ENCODE results near the gene PTER.

Gene PTER

DNA sequence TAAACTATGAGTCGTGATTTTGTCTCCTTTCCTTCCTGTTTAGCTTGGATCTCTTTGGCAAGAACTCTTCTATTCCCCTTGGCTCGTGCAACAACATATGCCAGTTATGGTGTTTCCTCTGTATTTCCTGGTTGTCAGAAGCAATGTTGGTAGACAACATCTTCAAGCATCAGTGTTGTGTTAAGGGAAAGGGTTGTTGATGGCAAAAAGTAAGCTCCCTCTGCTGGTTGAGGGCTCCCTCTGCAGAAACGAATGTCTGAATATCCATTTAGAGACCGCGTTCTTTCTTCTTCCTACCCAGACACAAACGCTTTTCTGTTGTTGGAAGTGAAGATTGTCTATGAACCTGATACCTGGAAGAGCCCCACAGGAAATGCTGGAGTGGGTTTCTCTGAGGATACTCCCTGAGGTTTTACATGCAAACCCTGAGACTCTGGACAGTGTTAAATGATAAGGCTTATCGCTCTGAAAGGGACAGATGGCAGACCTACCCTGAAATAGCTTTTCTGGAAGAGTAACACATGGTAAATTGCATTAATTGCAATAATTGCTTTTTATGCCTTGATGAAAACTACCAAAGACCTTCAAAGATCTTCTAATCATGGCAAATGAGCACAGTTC lies 108.4 kb downstream of the PTER start:
- peak; percentile 61 to 65 for DNase-seq (ENCODE audit: low read depth in 2 of 2)
- TF ChIP-seq, protein P1, sequence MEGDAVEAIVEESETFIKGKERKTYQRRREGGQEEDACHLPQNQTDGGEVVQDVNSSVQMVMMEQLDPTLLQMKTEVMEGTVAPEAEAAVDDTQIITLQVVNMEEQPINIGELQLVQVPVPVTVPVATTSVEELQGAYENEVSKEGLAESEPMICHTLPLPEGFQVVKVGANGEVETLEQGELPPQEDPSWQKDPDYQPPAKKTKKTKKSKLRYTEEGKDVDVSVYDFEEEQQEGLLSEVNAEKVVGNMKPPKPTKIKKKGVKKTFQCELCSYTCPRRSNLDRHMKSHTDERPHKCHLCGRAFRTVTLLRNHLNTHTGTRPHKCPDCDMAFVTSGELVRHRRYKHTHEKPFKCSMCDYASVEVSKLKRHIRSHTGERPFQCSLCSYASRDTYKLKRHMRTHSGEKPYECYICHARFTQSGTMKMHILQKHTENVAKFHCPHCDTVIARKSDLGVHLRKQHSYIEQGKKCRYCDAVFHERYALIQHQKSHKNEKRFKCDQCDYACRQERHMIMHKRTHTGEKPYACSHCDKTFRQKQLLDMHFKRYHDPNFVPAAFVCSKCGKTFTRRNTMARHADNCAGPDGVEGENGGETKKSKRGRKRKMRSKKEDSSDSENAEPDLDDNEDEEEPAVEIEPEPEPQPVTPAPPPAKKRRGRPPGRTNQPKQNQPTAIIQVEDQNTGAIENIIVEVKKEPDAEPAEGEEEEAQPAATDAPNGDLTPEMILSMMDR (IDR thresholded peaks at IDR 0.05; ENCODE audit: low read depth, low read length), result peak; percentile 86
- H3K4me3 ChIP-seq (replicated peaks in 1 of 2; ENCODE audit: low read depth in 2 of 2, low read length in 2 of 2), result no peak overlapping the region

DNA sequence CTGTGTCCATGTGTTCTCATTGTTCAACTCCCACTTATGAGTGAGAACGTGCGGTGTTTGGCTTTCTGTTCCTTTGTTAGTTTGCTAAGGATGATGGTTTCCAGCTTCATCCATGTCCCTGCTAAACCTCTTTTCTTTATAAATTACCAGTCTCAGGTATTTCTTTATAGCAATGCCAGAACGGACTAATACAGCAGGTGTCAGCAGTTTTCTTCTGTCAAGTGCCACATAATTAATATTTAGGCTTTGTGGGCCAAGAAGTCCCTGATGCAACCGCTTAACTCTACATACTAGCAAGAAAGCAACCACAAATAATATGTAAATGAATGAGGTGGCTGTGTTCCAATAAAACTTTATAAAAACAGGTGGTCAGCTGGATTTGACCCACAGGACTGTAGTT lies 111.2 kb downstream of the PTER start:
- H3K4me3 ChIP-seq (replicated peaks in 1 of 2; ENCODE audit: low read depth in 2 of 2, low read length in 2 of 2), result no peak overlapping the region
- TF ChIP-seq, protein P1 (IDR thresholded peaks at IDR 0.05; ENCODE audit: low read depth, low read length), result no peak
- no peak for DNase-seq (ENCODE audit: low read depth in 2 of 2)

DNA sequence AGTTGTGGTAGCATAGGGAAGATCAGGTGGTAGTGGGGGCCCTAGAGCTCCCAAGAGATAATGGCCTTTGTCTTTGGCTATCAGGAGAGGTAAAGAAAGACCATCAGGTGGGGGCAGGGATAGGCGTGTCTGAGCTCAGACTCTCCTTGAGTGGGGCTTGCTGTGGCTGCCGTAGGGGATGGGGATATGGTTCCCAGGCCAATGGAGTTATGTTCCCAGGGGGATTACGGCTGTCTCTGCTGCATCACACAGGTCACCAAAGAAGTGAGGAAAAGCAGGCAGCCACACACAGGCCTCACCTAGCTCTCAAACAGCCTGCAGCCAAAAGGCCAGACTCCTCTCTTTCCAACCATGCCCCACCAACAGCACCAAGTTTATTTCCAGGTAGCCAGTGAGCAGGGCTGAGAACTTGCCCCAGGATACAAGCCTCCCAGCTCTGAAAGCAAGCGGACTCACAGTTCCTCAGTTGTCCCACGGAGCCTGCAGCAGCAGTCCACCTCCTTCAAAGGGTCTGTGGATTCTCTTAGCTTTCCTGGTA lies 122.5 kb downstream of the PTER start:
- H3K4me3 ChIP-seq (replicated peaks in 1 of 2; ENCODE audit: low read depth in 2 of 2, low read length in 2 of 2), result no peak overlapping the region
- TF ChIP-seq, protein P1 (IDR thresholded peaks at IDR 0.05; ENCODE audit: low read depth, low read length), result no peak
- no peak for DNase-seq (ENCODE audit: low read depth in 2 of 2)

DNA sequence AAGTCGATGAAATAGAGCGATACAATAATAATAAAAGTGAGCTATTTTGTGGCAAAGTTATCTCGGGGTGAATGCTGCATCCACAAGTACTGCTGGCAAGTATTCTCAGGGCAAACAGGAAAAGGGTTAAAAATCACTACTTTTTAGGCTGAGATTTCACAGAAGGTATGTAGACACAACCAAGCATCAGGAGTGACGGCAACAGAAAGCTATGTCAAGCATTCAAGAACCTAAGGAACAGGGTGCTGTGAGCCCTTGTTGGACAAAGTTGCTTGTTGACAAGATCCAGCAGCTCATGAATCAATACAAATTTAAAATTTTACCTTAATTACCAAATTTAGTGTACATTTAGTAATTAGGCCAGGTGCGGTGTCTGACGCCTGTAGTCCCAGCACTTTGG lies 126.1 kb downstream of the PTER start:
- no peak overlapping the region for H3K4me3 ChIP-seq (replicated peaks in 1 of 2; ENCODE audit: low read depth in 2 of 2, low read length in 2 of 2)
- TF ChIP-seq, protein P1 (IDR thresholded peaks at IDR 0.05; ENCODE audit: low read depth, low read length), result no peak
- DNase-seq (ENCODE audit: low read depth in 2 of 2), result peak in 1 of 2 donors; percentile 31
